ENCODE results near the gene MEGF11.
A peak's percentile ranks its signal among the peaks of the same experiment; 100 is the strongest.

MEGF11 gene

GRCh38 chr15:66139591-66140207 is 113.9 kb downstream of the MEGF11 start:
- no peak for DNase-seq (ENCODE audit: low spot score)

- DNase-seq (ENCODE audit: low spot score), result no peak
These were observed 114.5 kb downstream of the MEGF11 start for GRCh38 chr15:66138892-66139590.

- DNase-seq (ENCODE audit: low spot score), result no peak
These were observed 115.3 kb downstream of the MEGF11 start for GRCh38 chr15:66138096-66138783.

- no peak for DNase-seq (ENCODE audit: low spot score)
These were observed 116.6 kb downstream of the MEGF11 start for GRCh38 chr15:66136948-66137347.

GRCh38 chr15:66135664-66136063 is 117.9 kb downstream of the MEGF11 start:
- DNase-seq (ENCODE audit: low spot score), result no peak

- no peak for DNase-seq (ENCODE audit: low spot score)
These were observed 119.3 kb downstream of the MEGF11 start for GRCh38 chr15:66134284-66134683.

- DNase-seq (ENCODE audit: low spot score), result peak; percentile 79
These were observed 120.2 kb downstream of the MEGF11 start for GRCh38 chr15:66133247-66133885.

- no peak for DNase-seq (ENCODE audit: low spot score)
These were observed 121.2 kb downstream of the MEGF11 start for GRCh38 chr15:66132251-66132816.

GRCh38 chr15:66131831-66132230 is 121.7 kb downstream of the MEGF11 start:
- no peak for DNase-seq (ENCODE audit: low spot score)

- no peak for DNase-seq (ENCODE audit: low spot score)
These were observed 122.3 kb downstream of the MEGF11 start for GRCh38 chr15:66131200-66131599.

GRCh38 chr15:66130496-66131034 is 123.0 kb downstream of the MEGF11 start:
- DNase-seq (ENCODE audit: low spot score), result no peak

GRCh38 chr15:66129586-66129985 is 124.0 kb downstream of the MEGF11 start:
- no peak for DNase-seq (ENCODE audit: low spot score)

- no peak for DNase-seq (ENCODE audit: low spot score)
These were observed 125.4 kb downstream of the MEGF11 start for GRCh38 chr15:66128116-66128680.

- no peak for DNase-seq (ENCODE audit: low spot score)
These were observed 127.1 kb downstream of the MEGF11 start for GRCh38 chr15:66126456-66126855.

GRCh38 chr15:66126031-66126441 is 127.5 kb downstream of the MEGF11 start:
- DNase-seq (ENCODE audit: low spot score), result no peak

- no peak for DNase-seq (ENCODE audit: low spot score)
These were observed 128.9 kb downstream of the MEGF11 start for GRCh38 chr15:66124651-66125050.

GRCh38 chr15:66123799-66124198 is 129.8 kb downstream of the MEGF11 start:
- no peak for DNase-seq (ENCODE audit: low spot score)

- no peak for DNase-seq (ENCODE audit: low spot score)
These were observed 133.1 kb downstream of the MEGF11 start for GRCh38 chr15:66120422-66120821.

- peak; percentile 55 for DNase-seq (ENCODE audit: low spot score)
These were observed 135.7 kb downstream of the MEGF11 start for GRCh38 chr15:66117841-66118240.

GRCh38 chr15:66115568-66116206 is 137.9 kb downstream of the MEGF11 start:
- no peak for DNase-seq (ENCODE audit: low spot score)

- no peak for DNase-seq (ENCODE audit: low spot score)
These were observed 138.6 kb downstream of the MEGF11 start for GRCh38 chr15:66114863-66115425.
